ENCODE measurements around the gene MSRB1.
"Not testable (repeated sequence)": the region's sequence is repeated elsewhere in the genome, so short reads cannot be mapped to it uniquely, and the experiment has no call there.

Gene MSRB1

GRCh38 chr16:1962161-1963153 lies 19.5 kb upstream of the MSRB1 start:
- not testable (repeated sequence) for DNase-seq (ENCODE audit: low read depth in 3 of 3, low spot score in 1 of 3)

- DNase-seq (ENCODE audit: low read depth in 3 of 3, low spot score in 1 of 3), result no peak
Measured at GRCh38 chr16:1961651-1962067, 18.7 kb upstream of the MSRB1 start.

GRCh38 chr16:1960665-1961630 lies 17.9 kb upstream of the MSRB1 start:
- peak in 1 of 3 donors; percentile 42 for DNase-seq (ENCODE audit: low read depth in 3 of 3, low spot score in 1 of 3)

- DNase-seq (ENCODE audit: low read depth in 3 of 3, low spot score in 1 of 3), result peak; percentile 72 to 93 (median 80)
Measured at GRCh38 chr16:1959269-1960039, 16.5 kb upstream of the MSRB1 start, which contains the start of gene NDUFB10. Gene NDUFB10, plus strand, starts transcription at chr16:1959538. Its CDS starts 87 bp downstream, at chr16:1959625.

- no peak for DNase-seq (ENCODE audit: low read depth in 3 of 3, low spot score in 1 of 3)
Measured at GRCh38 chr16:1958715-1959268, 15.8 kb upstream of the MSRB1 start.

GRCh38 chr16:1958143-1958491 lies 15.1 kb upstream of the MSRB1 start:
- not testable (repeated sequence) for DNase-seq (ENCODE audit: low read depth in 3 of 3, low spot score in 1 of 3)

GRCh38 chr16:1957434-1958142 lies 14.6 kb upstream of the MSRB1 start:
- not testable (repeated sequence) for DNase-seq (ENCODE audit: low read depth in 3 of 3, low spot score in 1 of 3)

GRCh38 chr16:1953734-1954133 lies 10.7 kb upstream of the MSRB1 start:
- DNase-seq (ENCODE audit: low read depth in 3 of 3, low spot score in 1 of 3), result no peak

- no peak for DNase-seq (ENCODE audit: low read depth in 3 of 3, low spot score in 1 of 3)
Measured at GRCh38 chr16:1950559-1950958, 7.6 kb upstream of the MSRB1 start.

- no peak for DNase-seq (ENCODE audit: low read depth in 3 of 3, low spot score in 1 of 3)
Measured at GRCh38 chr16:1950047-1950446, 7.0 kb upstream of the MSRB1 start.

- DNase-seq (ENCODE audit: low read depth in 3 of 3, low spot score in 1 of 3), result no peak
Measured at GRCh38 chr16:1949507-1949906, 6.5 kb upstream of the MSRB1 start.

- no peak for DNase-seq (ENCODE audit: low read depth in 3 of 3, low spot score in 1 of 3)
Measured at GRCh38 chr16:1947369-1947670, 4.3 kb upstream of the MSRB1 start.

GRCh38 chr16:1946495-1947368 lies 3.7 kb upstream of the MSRB1 start:
- DNase-seq (ENCODE audit: low read depth in 3 of 3, low spot score in 1 of 3), result no peak

GRCh38 chr16:1945559-1946391 lies 2.8 kb upstream of the MSRB1 start:
- no peak for DNase-seq (ENCODE audit: low read depth in 3 of 3, low spot score in 1 of 3)

GRCh38 chr16:1944612-1945199 lies 1.7 kb upstream of the MSRB1 start:
- DNase-seq (ENCODE audit: low read depth in 3 of 3, low spot score in 1 of 3), result no peak

GRCh38 chr16:1942047-1942809 lies 771 bp downstream of the MSRB1 start:
- DNase-seq (ENCODE audit: low read depth in 3 of 3, low spot score in 1 of 3), result no peak

Measured in stimulated activated CD4-positive, alpha-beta T cell treated with anti-CD3 and anti-CD28 coated beads, TNF-alpha, amount 100 ng/mL, for 1 hour (primary cell).